ENCODE measurements around the gene CCDC89. TPM values are rescaled to one million over a fixed set of nuclear protein-coding genes. Genes with fewer than 3 reads are reported as not detected.

The CCDC89 gene
- total RNA-seq, 4 donors from 2014 or later = 0.44 to 4.1 (median 2.2) TPM

- DNase-seq (ENCODE audit: low spot score in 2 of 2) = no peak
- no peak overlapping the region for H3K27ac ChIP-seq
- H3K36me3 ChIP-seq = peaks cover 0 to 11% (median 0%) of the 10 kb centered on the region in 3 donors
- H3K27me3 ChIP-seq = no peaks in the 10 kb centered on the region
- no peaks in the 10 kb centered on the region for H3K4me1 ChIP-seq
- TF ChIP-seq, protein P1, sequence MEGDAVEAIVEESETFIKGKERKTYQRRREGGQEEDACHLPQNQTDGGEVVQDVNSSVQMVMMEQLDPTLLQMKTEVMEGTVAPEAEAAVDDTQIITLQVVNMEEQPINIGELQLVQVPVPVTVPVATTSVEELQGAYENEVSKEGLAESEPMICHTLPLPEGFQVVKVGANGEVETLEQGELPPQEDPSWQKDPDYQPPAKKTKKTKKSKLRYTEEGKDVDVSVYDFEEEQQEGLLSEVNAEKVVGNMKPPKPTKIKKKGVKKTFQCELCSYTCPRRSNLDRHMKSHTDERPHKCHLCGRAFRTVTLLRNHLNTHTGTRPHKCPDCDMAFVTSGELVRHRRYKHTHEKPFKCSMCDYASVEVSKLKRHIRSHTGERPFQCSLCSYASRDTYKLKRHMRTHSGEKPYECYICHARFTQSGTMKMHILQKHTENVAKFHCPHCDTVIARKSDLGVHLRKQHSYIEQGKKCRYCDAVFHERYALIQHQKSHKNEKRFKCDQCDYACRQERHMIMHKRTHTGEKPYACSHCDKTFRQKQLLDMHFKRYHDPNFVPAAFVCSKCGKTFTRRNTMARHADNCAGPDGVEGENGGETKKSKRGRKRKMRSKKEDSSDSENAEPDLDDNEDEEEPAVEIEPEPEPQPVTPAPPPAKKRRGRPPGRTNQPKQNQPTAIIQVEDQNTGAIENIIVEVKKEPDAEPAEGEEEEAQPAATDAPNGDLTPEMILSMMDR (IDR thresholded peaks at IDR 0.05) = no peak
- TF ChIP-seq POLR2A (IDR thresholded peaks at IDR 0.05) (no peak), EP300 (IDR thresholded peaks at IDR 0.05) (no peak)
- no peak overlapping the region for H3K4me3 ChIP-seq
- H3K9me3 ChIP-seq = no peaks in the 10 kb centered on the region
Observed at GRCh38 chr11:85705800-85706199, 19.8 kb upstream of the CCDC89 start.

- Histone ChIP-seq H3K36me3 (peaks cover 0 to 8% (median 0%) of the 10 kb centered on the region in 3 donors), H3K9me3 (no peaks in the 10 kb centered on the region), H3K27me3 (no peaks in the 10 kb centered on the region), H3K4me1 (no peaks in the 10 kb centered on the region), H3K4me3 (no peak overlapping the region), H3K27ac (no peak overlapping the region)
- TF ChIP-seq EP300 (IDR thresholded peaks at IDR 0.05) = no peak
- TF ChIP-seq, protein P1 (IDR thresholded peaks at IDR 0.05) = no peak
- no peak for DNase-seq (ENCODE audit: low spot score in 2 of 2)
- 94 to 97% methylated on average over 3 of the region's 3 CpGs for WGBS, 2 donors
Observed at GRCh38 chr11:85704967-85705366, 19.0 kb upstream of the CCDC89 start.

- Histone ChIP-seq H3K4me1 (no peaks in the 10 kb centered on the region), H3K36me3 (peaks cover 0 to 14% (median 0%) of the 10 kb centered on the region in 3 donors), H3K27ac (no peak overlapping the region), H3K9me3 (no peaks in the 10 kb centered on the region), H3K27me3 (no peaks in the 10 kb centered on the region), H3K4me3 (no peak overlapping the region)
- 84 to 85% methylated on average over 2 of the region's 2 CpGs for WGBS, 2 donors
- TF ChIP-seq EP300 (IDR thresholded peaks at IDR 0.05) = no peak
- TF ChIP-seq, protein P1 (IDR thresholded peaks at IDR 0.05) = no peak
- TF ChIP-seq POLR2A (IDR thresholded peaks at IDR 0.05) = no peak
- no peak for DNase-seq (ENCODE audit: low spot score in 2 of 2)
Observed at GRCh38 chr11:85699957-85700741, 14.2 kb upstream of the CCDC89 start.

DNA sequence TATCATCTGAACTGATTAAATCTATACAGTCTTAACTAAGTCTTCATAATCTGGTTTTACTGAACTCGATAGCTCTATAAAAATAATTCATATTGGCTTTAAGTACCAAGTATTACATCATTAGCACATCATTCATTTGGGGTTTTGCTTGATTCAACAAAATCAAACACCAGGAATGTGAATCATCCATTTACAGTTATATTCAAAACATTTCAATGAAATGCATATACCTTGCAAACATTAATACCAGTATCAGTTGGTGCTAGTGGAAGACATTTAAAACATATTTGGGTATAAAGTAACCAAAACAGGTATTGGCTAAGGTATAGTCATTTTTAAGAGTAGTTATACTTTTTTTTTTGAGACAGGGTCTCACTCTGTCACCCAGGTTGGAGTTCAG is 12.2 kb upstream of the CCDC89 start:
- Histone ChIP-seq H3K27me3 (no peaks in the 10 kb centered on the region), H3K36me3 (peaks cover 0 to 15% (median 0%) of the 10 kb centered on the region in 3 donors), H3K4me3 (no peak overlapping the region), H3K4me1 (no peaks in the 10 kb centered on the region), H3K27ac (no peak overlapping the region), H3K9me3 (no peaks in the 10 kb centered on the region)
- TF ChIP-seq EP300 (IDR thresholded peaks at IDR 0.05) = no peak
- TF ChIP-seq POLR2A (IDR thresholded peaks at IDR 0.05) = no peak
- TF ChIP-seq, protein P1 (IDR thresholded peaks at IDR 0.05) = no peak
- DNase-seq (ENCODE audit: low spot score in 2 of 2) = no peak
- 78 to 91% methylated on average over 1 of the region's 1 CpG for WGBS, 2 donors

- H3K27ac ChIP-seq = no peak overlapping the region
- no peaks in the 10 kb centered on the region for H3K27me3 ChIP-seq
- WGBS, 2 donors = 92 to 93% methylated on average over 2 of the region's 2 CpGs
- H3K9me3 ChIP-seq = no peaks in the 10 kb centered on the region
- DNase-seq (ENCODE audit: low spot score in 2 of 2) = no peak
- peaks cover 0 to 17% (median 0%) of the 10 kb centered on the region in 3 donors for H3K36me3 ChIP-seq
- no peak overlapping the region for H3K4me3 ChIP-seq
- TF ChIP-seq, protein P1 (IDR thresholded peaks at IDR 0.05) = no peak
- TF ChIP-seq EP300 (IDR thresholded peaks at IDR 0.05) (no peak), POLR2A (IDR thresholded peaks at IDR 0.05) (no peak)
- H3K4me1 ChIP-seq = no peaks in the 10 kb centered on the region
Observed at GRCh38 chr11:85697747-85698146, 11.8 kb upstream of the CCDC89 start.

Data from tibial nerve (tissue), 4 donors.